Left ventricle myocardium inferior (tissue), 1 donor: ENCODE measurements around the gene CGREF1. TPM values are rescaled to one million over a fixed set of nuclear protein-coding genes. Genes with fewer than 3 reads are reported as not detected.
A peak's percentile ranks its signal among the peaks of the same experiment; 100 is the strongest.

Source experiments
- DNase-seq: peaks from one replicate; pipeline ENCODE4 v3.0.0-alpha.2; 2020
- H3K27ac ChIP-seq: fragments of 200-600 bp; replicated peaks from 2 replicates; pipeline ENCODE4 v1.8.0; 2021
- H3K27me3 ChIP-seq: fragments of 200-600 bp; 2 replicates; pipeline ENCODE4 v1.8.0; 2021; ENCODE audit warnings: low read depth
- H3K36me3 ChIP-seq: fragments of 200-600 bp; 2 replicates; pipeline ENCODE4 v1.8.0; 2021
- H3K4me1 ChIP-seq: fragments of 200-600 bp; 2 replicates; pipeline ENCODE4 v1.8.0; 2021
- H3K4me3 ChIP-seq: fragments of 200-600 bp; 2 replicates; pipeline ENCODE4 v1.8.0; 2021; ENCODE audit warnings: mild to moderate bottlenecking, moderate library complexity
- H3K9me3 ChIP-seq: fragments of 200-600 bp; replicated peaks from 2 replicates; pipeline ENCODE4 v1.8.0; 2021
- CTCF ChIP-seq: fragments of 200-600 bp; IDR thresholded peaks from 2 replicates; pipeline ENCODE4 v1.8.0; 2021; ENCODE audit warnings: antibody characterized with exemption, mild to moderate bottlenecking, borderline replicate concordance
- intact Hi-C: fragments of 100-400 bp; cut with micrococcal nuclease; formaldehyde crosslinking; loops from one replicate; pipeline ENCODE4 v1.11.0; 2022
- total RNA-seq: library from RNA; stranded (reverse); fragmentation: NEBNext Ultra II Directional; extraction: Animal tissue kit (Norgen Biotek cat#: 25700); gene quantifications from one replicate; pipeline ENCODE4 v1.2.1, GENCODE V29; 2021
- donor health status: DM: no; HTN: yes; CAD: no; lungs with severe emphysema.

The CGREF1 gene
- total RNA-seq, 1 donor from 2014 or later: 0.80 TPM

- no peak for DNase-seq
- no peak overlapping the region for H3K27ac ChIP-seq
- peaks cover 5% of the 10 kb centered on the region for H3K36me3 ChIP-seq
- no peak for TF ChIP-seq CTCF
- H3K4me3 ChIP-seq: no peak overlapping the region
- intact Hi-C loops: loop anchor here (10.0 kb wide), 2 partner anchors 115 to 195 kb away; partner anchors contain the start of genes ATRAID, CAD and SLC5A6
- no peaks in the 10 kb centered on the region for H3K9me3 ChIP-seq
- peaks cover 12% of the 10 kb centered on the region for H3K4me1 ChIP-seq
- peaks cover 7% of the 10 kb centered on the region for H3K27me3 ChIP-seq
These were observed 19.5 kb downstream of the CGREF1 start for GRCh38 chr2:27099334-27099955.

DNA sequence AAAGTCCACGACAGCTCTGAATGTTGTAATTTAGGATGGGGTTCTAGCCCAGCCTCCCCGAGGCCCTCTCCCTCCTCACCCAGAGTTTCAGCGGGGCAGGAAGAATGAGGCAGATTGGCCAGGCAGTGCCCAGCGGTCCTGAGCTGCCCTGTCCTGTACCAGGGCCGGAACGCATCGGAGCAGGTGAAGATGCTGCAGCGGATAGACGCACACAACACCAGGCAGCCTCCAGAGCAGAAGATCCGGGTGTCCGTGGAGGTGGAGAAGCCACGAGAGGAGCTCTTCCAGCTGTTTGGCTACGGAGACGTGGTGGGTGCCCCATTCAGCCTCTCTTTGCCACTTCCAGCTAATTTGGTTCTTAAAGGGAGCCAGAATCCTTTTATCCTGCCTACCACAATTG lies 21.6 kb downstream of the CGREF1 start:
- Histone ChIP-seq H3K9me3 (no peaks in the 10 kb centered on the region), H3K4me1 (peaks cover 12% of the 10 kb centered on the region), H3K36me3 (peaks cover 5% of the 10 kb centered on the region), H3K27me3 (no peaks in the 10 kb centered on the region), H3K27ac (no peak overlapping the region), H3K4me3 (no peak overlapping the region)
- intact Hi-C loops: loop anchor here (10.0 kb wide), 2 partner anchors 117 to 197 kb away; partner anchors contain the start of genes ATRAID, CAD and SLC5A6
- DNase-seq: no peak
- TF ChIP-seq CTCF: no peak

GRCh38 chr2:27096748-27097297 lies 22.1 kb downstream of the CGREF1 start:
- DNase-seq: no peak
- no peak for TF ChIP-seq CTCF
- Histone ChIP-seq H3K27me3 (no peaks in the 10 kb centered on the region), H3K4me3 (no peak overlapping the region), H3K4me1 (peaks cover 12% of the 10 kb centered on the region), H3K27ac (peak overlapping the region; percentile 75), H3K36me3 (peaks cover 5% of the 10 kb centered on the region), H3K9me3 (no peaks in the 10 kb centered on the region)
- intact Hi-C loops: loop anchor here (10.0 kb wide), 2 partner anchors 118 to 198 kb away; partner anchors contain the start of genes ATRAID, CAD and SLC5A6

GRCh38 chr2:27095745-27096651 lies 22.9 kb downstream of the CGREF1 start:
- Histone ChIP-seq H3K27ac (peak overlapping the region; percentile 75), H3K9me3 (no peaks in the 10 kb centered on the region), H3K4me1 (peaks cover 12% of the 10 kb centered on the region), H3K4me3 (peak overlapping the region; percentile 58), H3K27me3 (no peaks in the 10 kb centered on the region), H3K36me3 (peaks cover 5% of the 10 kb centered on the region)
- DNase-seq: peak; percentile 60
- intact Hi-C loops: loop anchor here (10.0 kb wide), 2 partner anchors 119 to 199 kb away; partner anchors contain the start of genes ATRAID, CAD and SLC5A6
- TF ChIP-seq CTCF: no peak

DNA sequence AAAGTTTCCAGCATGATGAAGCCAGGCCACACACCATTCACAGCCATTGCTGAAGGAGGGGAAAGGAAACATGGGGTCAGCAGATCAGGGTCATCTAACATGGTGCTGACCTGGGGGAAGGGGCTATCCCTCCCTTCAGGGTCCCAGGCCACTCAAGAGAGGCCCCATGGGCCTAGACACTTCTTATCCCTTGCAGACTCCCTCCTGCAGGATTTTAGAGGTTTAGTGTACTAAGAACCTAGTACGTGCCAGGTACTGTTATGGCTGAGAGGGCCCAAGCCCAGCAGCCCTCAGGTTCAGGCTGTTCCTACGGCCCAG lies 23.5 kb downstream of the CGREF1 start:
- Histone ChIP-seq H3K36me3 (peaks cover 5% of the 10 kb centered on the region), H3K27me3 (no peaks in the 10 kb centered on the region), H3K4me1 (peaks cover 12% of the 10 kb centered on the region), H3K4me3 (no peak overlapping the region), H3K9me3 (no peaks in the 10 kb centered on the region), H3K27ac (no peak overlapping the region)
- no peak for DNase-seq
- TF ChIP-seq CTCF: no peak
- intact Hi-C loops: loop anchor here (10.0 kb wide), 2 partner anchors 119 to 199 kb away; partner anchors contain the start of genes ATRAID, CAD and SLC5A6
